Ascending aorta (tissue), 2 donors: ENCODE results near the gene TLK2. TPM values are rescaled to one million over a fixed set of nuclear protein-coding genes. Genes with fewer than 3 reads are reported as not detected.
"Not testable (repeated sequence)": the region's sequence is repeated elsewhere in the genome, so short reads cannot be mapped to it uniquely, and the experiment has no call there.

Experiments used
- DNase-seq, 2 donors: peaks; one replicate each; pipeline ENCODE4 v3.0.0-alpha.2; 2019; ENCODE audit warnings: low spot score in 2 of 2
- H3K27ac ChIP-seq, 2 donors: fragments of 200-600 bp; sonication (generic); one replicate each; pipeline ENCODE4 v1.5.1; 2016 to 2017; ENCODE audit warnings: mild to moderate bottlenecking in 1 of 2
- H3K27me3 ChIP-seq: fragments of 200-600 bp; sonication (generic); one replicate; pipeline ENCODE4 v1.5.1; 2017
- H3K36me3 ChIP-seq, 2 donors: fragments of 200-600 bp; sonication (generic); one replicate each; pipeline ENCODE4 v1.5.1; 2016
- H3K4me1 ChIP-seq, 2 donors: fragments of 200-600 bp; sonication (generic); one replicate each; pipeline ENCODE4 v1.5.1; 2016 to 2017; ENCODE audit warnings: mild to moderate bottlenecking in 1 of 2
- H3K4me3 ChIP-seq, 2 donors: fragments of 200-600 bp; sonication (generic); one replicate each; pipeline ENCODE4 v1.5.1; 2016 to 2017; ENCODE audit warnings: mild to moderate bottlenecking in 1 of 2
- H3K9me3 ChIP-seq, 2 donors: fragments of 200-600 bp; sonication (generic); one replicate each; pipeline ENCODE4 v1.5.1; 2016
- intact Hi-C: fragments of 100-400 bp; cut with DNase I; formaldehyde crosslinking; loops from one replicate; pipeline ENCODE4 v1.15.1; 2023
- total RNA-seq: library from RNA; depleted of rRNA; stranded (reverse); fragments of >200 nt; gene quantifications from one replicate; pipeline ENCODE4 v1.1.0, GENCODE V29; 2016
- TF ChIP-seq, protein P1 (sequence below), 3 experiments: fragments of 200-600 bp in 2 of 3; fragments of 450-650 bp in 1 of 3; sonication (generic) in 2 of 3; IDR thresholded peaks; one replicate each; pipeline ENCODE4 v1.5.1; 2016 to 2019; ENCODE audit warnings: antibody characterized with exemption in 3 of 3, mild to moderate bottlenecking in 1 of 3, moderate library complexity in 1 of 3

The TLK2 gene
- total RNA-seq, 1 donor from 2014 or later, result 11.3 TPM

DNA sequence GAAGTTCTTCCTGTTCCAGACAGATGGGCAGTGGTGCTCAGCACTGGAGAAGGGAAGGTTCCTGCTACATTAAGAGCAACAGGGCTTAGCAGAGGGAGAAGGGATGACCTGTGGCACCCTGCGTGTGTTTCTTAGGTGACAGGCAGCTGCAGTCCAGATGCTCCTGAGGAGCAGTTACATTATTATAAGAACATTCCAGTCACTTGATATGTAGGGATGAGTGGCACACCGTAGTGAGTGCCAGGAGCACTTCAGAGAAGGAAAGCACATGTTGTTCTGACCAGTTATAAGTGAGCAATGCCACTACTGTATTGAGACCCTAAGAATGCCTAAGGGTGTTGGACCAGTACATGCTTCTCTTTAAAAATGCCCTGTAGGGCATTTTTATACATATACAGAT lies 108.9 kb downstream of the TLK2 start:
- no peaks in the 10 kb centered on the region for H3K4me1 ChIP-seq
- no peaks in the 10 kb centered on the region for H3K9me3 ChIP-seq
- H3K27ac ChIP-seq, result no peak overlapping the region
- intact Hi-C loops, result no loop called here
- DNase-seq, result no peak
- no peak overlapping the region for H3K4me3 ChIP-seq
- no peaks in the 10 kb centered on the region for H3K27me3 ChIP-seq
- peaks cover 17 to 54% of the 10 kb centered on the region in 2 donors for H3K36me3 ChIP-seq
- TF ChIP-seq, protein P1, sequence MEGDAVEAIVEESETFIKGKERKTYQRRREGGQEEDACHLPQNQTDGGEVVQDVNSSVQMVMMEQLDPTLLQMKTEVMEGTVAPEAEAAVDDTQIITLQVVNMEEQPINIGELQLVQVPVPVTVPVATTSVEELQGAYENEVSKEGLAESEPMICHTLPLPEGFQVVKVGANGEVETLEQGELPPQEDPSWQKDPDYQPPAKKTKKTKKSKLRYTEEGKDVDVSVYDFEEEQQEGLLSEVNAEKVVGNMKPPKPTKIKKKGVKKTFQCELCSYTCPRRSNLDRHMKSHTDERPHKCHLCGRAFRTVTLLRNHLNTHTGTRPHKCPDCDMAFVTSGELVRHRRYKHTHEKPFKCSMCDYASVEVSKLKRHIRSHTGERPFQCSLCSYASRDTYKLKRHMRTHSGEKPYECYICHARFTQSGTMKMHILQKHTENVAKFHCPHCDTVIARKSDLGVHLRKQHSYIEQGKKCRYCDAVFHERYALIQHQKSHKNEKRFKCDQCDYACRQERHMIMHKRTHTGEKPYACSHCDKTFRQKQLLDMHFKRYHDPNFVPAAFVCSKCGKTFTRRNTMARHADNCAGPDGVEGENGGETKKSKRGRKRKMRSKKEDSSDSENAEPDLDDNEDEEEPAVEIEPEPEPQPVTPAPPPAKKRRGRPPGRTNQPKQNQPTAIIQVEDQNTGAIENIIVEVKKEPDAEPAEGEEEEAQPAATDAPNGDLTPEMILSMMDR (IDR thresholded peaks at IDR 0.05), result no peak

DNA sequence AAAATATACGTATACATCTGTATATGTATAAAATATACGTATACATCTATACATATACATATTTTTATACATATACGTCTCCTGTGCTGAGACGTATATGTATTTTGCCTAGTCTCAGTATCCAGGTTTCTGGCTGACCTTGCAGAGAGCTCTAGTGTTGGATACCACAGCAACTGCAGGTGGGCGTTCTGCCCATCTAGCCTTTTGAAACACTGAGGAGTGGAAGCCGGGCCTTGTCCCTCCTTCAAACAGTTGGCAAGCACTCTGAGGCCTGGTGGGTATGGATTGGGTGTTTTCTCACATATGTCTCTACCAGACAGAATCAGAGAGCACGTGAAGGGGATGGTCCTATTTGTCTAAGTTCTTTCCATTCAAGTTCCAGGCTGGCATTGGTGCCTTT lies 109.5 kb downstream of the TLK2 start:
- TF ChIP-seq, protein P1 (IDR thresholded peaks at IDR 0.05), result no peak
- H3K36me3 ChIP-seq, result peaks cover 17 to 55% of the 10 kb centered on the region in 2 donors
- H3K27ac ChIP-seq, result no peak overlapping the region
- intact Hi-C loops, result no loop called here
- no peaks in the 10 kb centered on the region for H3K9me3 ChIP-seq
- H3K4me3 ChIP-seq, result no peak overlapping the region
- DNase-seq, result no peak
- H3K27me3 ChIP-seq, result no peaks in the 10 kb centered on the region
- no peaks in the 10 kb centered on the region for H3K4me1 ChIP-seq

DNA sequence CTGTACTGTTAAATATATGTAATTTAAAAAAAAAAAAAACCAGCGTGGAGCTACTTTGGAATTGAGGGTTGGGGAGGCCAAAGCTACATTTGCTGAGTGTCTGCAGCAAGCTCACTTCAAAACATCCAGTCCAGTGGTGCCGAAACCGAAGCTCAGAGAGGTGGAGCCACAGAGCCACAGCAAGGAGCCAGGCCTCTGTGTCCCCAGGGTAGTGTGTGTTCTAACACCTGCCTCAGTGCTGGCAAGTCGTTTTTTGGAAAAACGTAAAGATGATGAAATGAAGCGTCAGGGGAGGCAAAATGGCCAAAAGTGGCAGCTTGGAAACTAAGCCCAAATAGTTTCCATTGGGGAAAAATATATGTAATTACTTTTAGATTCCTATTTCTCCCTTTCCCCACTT lies 112.7 kb downstream of the TLK2 start:
- TF ChIP-seq, protein P1 (IDR thresholded peaks at IDR 0.05), result no peak
- no peaks in the 10 kb centered on the region for H3K9me3 ChIP-seq
- DNase-seq, result no peak
- H3K4me3 ChIP-seq, result no peak overlapping the region
- peaks cover 25 to 58% of the 10 kb centered on the region in 2 donors for H3K36me3 ChIP-seq
- H3K27me3 ChIP-seq, result no peaks in the 10 kb centered on the region
- H3K27ac ChIP-seq, result no peak overlapping the region
- H3K4me1 ChIP-seq, result no peaks in the 10 kb centered on the region
- intact Hi-C loops, result no loop called here

DNA sequence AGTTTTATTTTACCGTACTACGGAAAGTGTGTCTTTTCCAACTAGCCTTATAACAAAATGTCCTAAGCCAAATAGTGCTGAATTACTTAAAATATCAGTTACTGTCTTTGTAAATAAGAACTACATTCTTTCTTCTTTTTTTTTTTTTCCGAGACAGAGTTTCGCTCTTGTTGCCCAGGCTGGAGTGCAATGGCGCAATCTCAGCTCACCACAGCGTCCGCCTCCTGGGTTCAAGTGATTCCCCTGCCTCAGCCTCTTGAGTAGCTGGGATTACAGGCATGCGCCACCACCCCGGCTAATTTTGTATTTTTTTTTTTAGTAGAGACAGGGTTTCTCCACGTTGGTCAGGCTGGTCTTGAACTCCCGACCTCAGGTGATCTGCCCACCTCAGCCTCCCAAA lies 113.2 kb downstream of the TLK2 start:
- H3K4me3 ChIP-seq, H3K9me3 ChIP-seq, H3K27me3 ChIP-seq, H3K4me1 ChIP-seq, H3K27ac ChIP-seq, intact Hi-C loops, DNase-seq: not testable (repeated sequence)
- H3K36me3 ChIP-seq, result peaks cover 23 to 58% of the 10 kb centered on the region in 2 donors

DNA sequence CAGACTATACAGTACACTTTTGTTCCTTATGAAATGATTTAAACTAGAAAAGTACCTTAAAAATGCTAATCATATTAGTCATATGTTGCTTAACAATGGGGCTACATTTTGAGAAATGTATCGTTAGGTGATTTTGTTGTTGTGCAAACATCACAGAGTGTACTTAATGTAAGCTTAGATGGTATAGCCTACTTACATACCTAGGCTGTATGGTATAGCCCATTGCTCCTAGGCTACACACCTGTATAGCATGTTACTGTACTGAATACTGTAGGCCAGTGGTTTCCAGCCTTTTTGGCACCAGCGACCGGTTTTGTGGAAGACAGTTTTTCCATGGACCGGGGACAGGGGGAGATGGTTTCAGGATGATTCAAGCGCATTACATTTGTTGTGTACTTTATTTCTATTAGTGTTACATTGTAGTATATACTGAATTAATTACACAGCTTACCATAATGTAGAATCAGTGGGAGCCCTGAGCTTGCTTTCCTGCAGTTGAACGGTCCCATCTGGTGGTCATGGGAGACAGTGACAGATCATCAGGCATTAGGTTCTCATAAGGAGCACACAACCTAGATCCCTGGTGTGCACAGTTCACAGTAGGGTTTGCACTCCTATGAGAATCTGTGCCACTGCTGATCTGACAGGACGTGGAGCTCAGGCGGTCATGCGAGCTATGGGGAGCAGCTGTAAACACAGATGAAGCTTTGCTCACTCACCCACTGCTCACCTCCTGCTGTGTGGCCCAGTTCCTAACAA lies 113.9 kb downstream of the TLK2 start:
- H3K4me3 ChIP-seq, result no peak overlapping the region
- H3K4me1 ChIP-seq, result no peaks in the 10 kb centered on the region
- DNase-seq, result no peak
- H3K9me3 ChIP-seq, result no peaks in the 10 kb centered on the region
- TF ChIP-seq, protein P1 (IDR thresholded peaks at IDR 0.05), result no peak
- no peak overlapping the region for H3K27ac ChIP-seq
- intact Hi-C loops, result no loop called here
- H3K27me3 ChIP-seq, result no peaks in the 10 kb centered on the region
- peaks cover 27 to 58% of the 10 kb centered on the region in 2 donors for H3K36me3 ChIP-seq

DNA sequence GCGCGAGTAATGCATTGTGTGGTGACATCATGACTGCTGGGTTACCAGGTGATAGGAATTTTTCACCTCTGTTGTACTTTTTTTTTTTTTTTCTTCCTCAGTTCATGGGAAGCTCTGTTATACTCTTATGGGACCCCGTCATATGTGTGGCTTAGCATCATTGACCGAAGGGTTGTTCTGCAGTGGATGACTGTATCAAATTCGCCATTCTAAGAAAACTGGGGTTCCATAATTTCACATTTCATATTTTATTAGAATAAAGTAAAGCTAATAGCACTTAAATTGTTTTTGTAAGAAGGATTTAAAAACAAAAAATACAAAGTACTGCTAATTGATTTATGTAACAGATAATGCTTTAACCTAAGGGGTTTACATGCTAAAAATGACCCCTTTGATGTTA lies 116.9 kb downstream of the TLK2 start:
- TF ChIP-seq, protein P1 (IDR thresholded peaks at IDR 0.05), result no peak
- intact Hi-C loops, result no loop called here
- DNase-seq, result no peak
- no peaks in the 10 kb centered on the region for H3K4me1 ChIP-seq
- H3K27ac ChIP-seq, result no peak overlapping the region
- no peaks in the 10 kb centered on the region for H3K27me3 ChIP-seq
- peaks cover 25 to 50% of the 10 kb centered on the region in 2 donors for H3K36me3 ChIP-seq
- no peak overlapping the region for H3K4me3 ChIP-seq
- H3K9me3 ChIP-seq, result no peaks in the 10 kb centered on the region
